HCT116 (cell line): Measurements from ENCODE around the gene ENKD1. TPM values are rescaled to one million over a fixed set of nuclear protein-coding genes. Genes with fewer than 3 reads are reported as not detected.

Source experiments
- ATAC-seq: fragments of 200-7000 bp; cut with Tn5 transposase; 2 replicates; pipeline ENCODE4 v1.9.1; 2020; ENCODE audit warnings: mild to moderate bottlenecking, moderate library complexity
- BruUV-seq: library from RNA; stranded (reverse); fragments of 400-500 nt; replicated peaks from 2 replicates; lab custom pipeline; 2021; lab: Mats Ljungman, UMichigan
- CTCF ChIA-PET: fragments of 300-600 bp; sonication (Branson Sonifier 250); formaldehyde crosslinking; loops from one replicate; lab custom pipeline; 2021; ENCODE audit warnings: antibody characterized with exemption; lab: Charles Lee
- POLR2A ChIA-PET: fragments of 300-600, 350-600 bp; sonication (Branson Sonifier 250); formaldehyde crosslinking; loops from one replicate; lab custom pipeline; 2021; ENCODE audit warnings: antibody characterized with exemption; lab: Charles Lee
- RAD21 ChIA-PET, 2 experiments: fragments of 300-600 bp; sonication (Branson Sonifier 250); formaldehyde crosslinking; loops; one replicate each; lab custom pipeline; 2023; ENCODE audit warnings: low total read pairs in 2 of 2; ENCODE audit not compliant: uncharacterized antibody in 2 of 2, unreplicated experiment in 2 of 2, low non-redundant PET in 1 of 2; lab: Charles Lee
- DNase-seq: peaks from one replicate; pipeline ENCODE4 v3.0.0-alpha.2; 2010; ENCODE audit warnings: low read depth, low spot score
- H2AFZ ChIP-seq: fragments of 200-600 bp; shearing (Covaris generic), sonication (generic); 2 replicates; pipeline ENCODE4 v1.6.1; 2017; ENCODE audit warnings: low read depth, mixed run types, mixed read lengths, antibody characterized with exemption, low read length; ENCODE audit not compliant: poor library complexity, severe bottlenecking
- H3K27ac ChIP-seq: 2 replicates; pipeline ENCODE4 v1.5.1; 2012; ENCODE audit warnings: low read depth, low read length
- H3K27me3 ChIP-seq: fragments of 200-600 bp; sonication (generic); 2 replicates; pipeline ENCODE4 v1.6.1; 2016; ENCODE audit warnings: mixed run types, low read length, mixed read lengths; ENCODE audit not compliant: insufficient read depth
- H3K36me3 ChIP-seq, 2 experiments: fragments of 200-500 bp in 1 of 2; fragments of 200-600 bp in 1 of 2; sonication (Bioruptor generic) in 1 of 2; sonication (generic) in 1 of 2; 2 replicates each; pipeline versions ENCODE4 v1.5.1 to v1.6.1; 2014 to 2016; ENCODE audit warnings: low read length in 2 of 2, inconsistent platforms in 1 of 2, mixed read lengths in 1 of 2, mixed run types in 1 of 2; ENCODE audit not compliant: insufficient read depth in 2 of 2, control insufficient read depth in 1 of 2
- H3K4me1 ChIP-seq, 2 experiments: fragments of 200-600 bp in 1 of 2; sonication (generic) in 1 of 2; 2 replicates each; pipeline versions ENCODE4 v1.5.1 to v1.6.1; 2012 to 2017; ENCODE audit warnings: low read length in 2 of 2, inconsistent platforms in 1 of 2, mild to moderate bottlenecking in 1 of 2, mixed read lengths in 1 of 2, mixed run types in 1 of 2, moderate library complexity in 1 of 2; ENCODE audit not compliant: insufficient read depth in 2 of 2, control insufficient read depth in 1 of 2
- H3K4me2 ChIP-seq: fragments of 200-600 bp; sonication (generic); 2 replicates; pipeline ENCODE4 v1.6.1; 2017; ENCODE audit warnings: mixed run types, low read length, mixed read lengths
- H3K4me3 ChIP-seq, 2 experiments: fragments of 200-600 bp in 1 of 2; sonication (generic) in 1 of 2; replicated peaks in 1 of 2; 2 replicates each; pipeline ENCODE4 v1.5.1; 2011 to 2016; ENCODE audit warnings: low read length in 2 of 2, control low read depth in 1 of 2, low read depth in 1 of 2, mild to moderate bottlenecking in 1 of 2, mixed read lengths in 1 of 2, mixed run types in 1 of 2
- H3K79me2 ChIP-seq: fragments of 200-600 bp; sonication (generic); 2 replicates; pipeline ENCODE4 v1.6.1; 2017; ENCODE audit warnings: mild to moderate bottlenecking, mixed run types, low read length, moderate library complexity, mixed read lengths; ENCODE audit not compliant: insufficient read depth
- H3K9ac ChIP-seq: fragments of 200-600 bp; sonication (generic); 2 replicates; pipeline ENCODE4 v1.6.1; 2016; ENCODE audit warnings: low read length, mixed read lengths
- H3K9me2 ChIP-seq: fragments of 200-600 bp; sonication (generic), shearing (Covaris generic); 2 replicates; pipeline ENCODE4 v1.6.1; 2017; ENCODE audit warnings: mixed run types, mild to moderate bottlenecking, moderate library complexity; ENCODE audit not compliant: insufficient read depth
- H3K9me3 ChIP-seq, 2 experiments: fragments of 200-500 bp in 1 of 2; fragments of 200-600 bp in 1 of 2; sonication (Bioruptor generic) in 1 of 2; sonication (generic) in 1 of 2; 2 replicates each; pipeline ENCODE4 v1.6.1; 2014 to 2017; ENCODE audit warnings: low read length in 2 of 2, mixed read lengths in 2 of 2, inconsistent platforms in 1 of 2, low read depth in 1 of 2, mild to moderate bottlenecking in 1 of 2, mixed run types in 1 of 2, moderate library complexity in 1 of 2; ENCODE audit not compliant: control insufficient read depth in 1 of 2, insufficient read depth in 1 of 2
- H4K20me1 ChIP-seq: fragments of 200-600 bp; sonication (generic), shearing (Covaris generic); 2 replicates; pipeline ENCODE4 v1.6.1; 2017; ENCODE audit warnings: mixed run types, mild to moderate bottlenecking, moderate library complexity; ENCODE audit not compliant: insufficient read depth
- CBX3 ChIP-seq: IDR thresholded peaks from 2 replicates; pipeline ENCODE4 v1.6.1; 2012; ENCODE audit warnings: low read depth
- CTCF ChIP-seq, 3 experiments: fragments of 200-600 bp in 1 of 3; sonication (generic) in 1 of 3; IDR thresholded peaks in 2 of 3; conservative IDR thresholded peaks in 1 of 3; 2 replicates each; pipeline ENCODE4 v1.5.1; 2012 to 2017; ENCODE audit warnings: low read depth in 2 of 3, low read length in 2 of 3, antibody characterized with exemption in 1 of 3, borderline replicate concordance in 1 of 3, control low read depth in 1 of 3, mild to moderate bottlenecking in 1 of 3, mixed read lengths in 1 of 3, mixed run types in 1 of 3, moderate library complexity in 1 of 3; ENCODE audit not compliant: insufficient read depth in 1 of 3
- ELF1 ChIP-seq: IDR thresholded peaks from 2 replicates; pipeline ENCODE4 v1.6.1; 2012; ENCODE audit warnings: low read depth, borderline replicate concordance
- EZH2phosphoT487 ChIP-seq: fragments of 200-600 bp; IDR thresholded peaks from 2 replicates; pipeline ENCODE4 v1.6.1; 2018; ENCODE audit warnings: antibody characterized with exemption, borderline replicate concordance
- JUND ChIP-seq: IDR thresholded peaks from 2 replicates; pipeline ENCODE4 v1.6.1; 2012
- POLR2A ChIP-seq: IDR thresholded peaks from 2 replicates; pipeline ENCODE4 v1.7.0; 2011; ENCODE audit warnings: borderline replicate concordance; ENCODE audit not compliant: insufficient read depth, insufficient read length; ENCODE audit errors: extremely low read depth
- POLR2AphosphoS5 ChIP-seq: IDR thresholded peaks from 2 replicates; pipeline ENCODE4 v1.6.1; 2011; ENCODE audit warnings: mild to moderate bottlenecking, low read depth, low read length, moderate library complexity
- RAD21 ChIP-seq: IDR thresholded peaks from 2 replicates; pipeline ENCODE4 v1.6.1; 2012; ENCODE audit warnings: low read depth, mild to moderate bottlenecking
- REST ChIP-seq: IDR thresholded peaks from 2 replicates; pipeline ENCODE4 v1.6.1; 2012; ENCODE audit warnings: low read depth
- SP1 ChIP-seq: IDR thresholded peaks from 2 replicates; pipeline ENCODE4 v1.6.1; 2012; ENCODE audit warnings: low read depth
- SRF ChIP-seq: IDR thresholded peaks from 2 replicates; pipeline ENCODE4 v1.6.1; 2012; ENCODE audit warnings: low read depth
- ZFX ChIP-seq: fragments of 450-650 bp; IDR thresholded peaks from 2 replicates; pipeline ENCODE4 v1.6.1; 2017
- ZNF274 ChIP-seq: fragments of 200-500 bp; sonication (Bioruptor generic); IDR thresholded peaks from 2 replicates; pipeline ENCODE4 v1.6.1; 2014; ENCODE audit warnings: mild to moderate bottlenecking, low read depth, low read length, inconsistent platforms
- intact Hi-C: fragments of 100-400 bp; cut with micrococcal nuclease; formaldehyde crosslinking; loops from 2 replicates; pipeline ENCODE4 v1.10.0; 2022
- total RNA-seq: library from RNA; stranded (reverse); gene quantifications from one replicate; pipeline ENCODE4 v1.2.1, GENCODE V29; 2021; ENCODE audit not compliant: unreplicated experiment

Gene ENKD1
- total RNA-seq, 1 experiment from 2014 or later, result 16.8 TPM

DNA sequence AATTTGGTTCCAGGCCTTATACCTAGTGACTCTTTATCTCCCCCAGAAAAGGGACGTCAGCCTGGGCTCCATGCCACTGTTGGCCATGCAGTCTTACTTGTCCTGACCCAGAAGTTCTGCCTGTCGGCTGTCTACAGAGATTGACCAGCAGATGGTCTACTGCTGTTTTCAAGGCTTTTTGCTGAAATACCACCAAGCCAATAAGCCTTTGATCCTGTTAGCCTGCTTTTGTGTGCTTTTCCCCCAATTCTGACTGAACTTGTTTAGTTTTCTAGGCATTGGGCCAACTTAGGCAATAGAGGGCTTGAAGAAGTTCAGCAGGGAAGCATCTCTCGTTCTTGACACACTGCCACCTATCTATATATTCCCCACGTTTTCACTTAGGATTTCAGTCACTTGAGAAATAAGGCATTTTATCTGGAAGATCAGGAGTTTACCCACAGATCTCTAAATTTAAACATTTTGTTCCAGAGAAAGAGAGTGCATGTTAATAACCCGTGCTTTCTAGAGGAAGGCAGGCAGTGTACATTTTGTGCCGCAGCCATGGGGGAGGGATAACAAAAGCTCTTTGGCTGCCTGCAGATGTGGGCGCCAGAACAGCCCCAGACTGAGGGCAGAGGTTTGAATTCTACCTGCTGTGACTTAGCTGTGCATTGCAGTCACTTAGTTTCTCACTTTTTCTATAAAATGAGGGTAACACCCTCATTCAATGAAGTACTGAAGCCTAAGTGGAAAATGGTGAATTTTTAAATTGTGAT is 34.0 kb downstream of the ENKD1 start:
- intact Hi-C loops, result no loop called here

More for the DNA sequence above, 34.0 kb downstream of the ENKD1 start:
- peaks cover 14% of the 10 kb centered on the region; the same call in 1 of the 2 replicates for H3K79me2 ChIP-seq
- ChIA-PET POLR2A (no interaction called here), RAD21 (no interaction called here), CTCF (no interaction called here)
- H3K4me3 ChIP-seq, result no peak overlapping the region
- peaks cover 6% of the 10 kb centered on the region; the same call in 1 of the 2 replicates for H4K20me1 ChIP-seq
- no TSS peak for BruUV-seq
- TF ChIP-seq ZFX, result no peak
- no peak for TF ChIP-seq RAD21
- TF ChIP-seq SP1, result no peak
- no peak for TF ChIP-seq REST
- TF ChIP-seq EZH2phosphoT487, result no peak
- no peak for TF ChIP-seq JUND
- TF ChIP-seq ZNF274, result no peak
- TF ChIP-seq CBX3, result no peak
- TF ChIP-seq CTCF (IDR thresholded peaks at IDR 0.05 in 2 of 3, conservative IDR thresholded peaks at IDR 0.05 in 1 of 3; ENCODE audit: borderline replicate concordance in 1 of 3, insufficient read depth in 1 of 3, low read depth in 2 of 3, low read length in 2 of 3), result no peak
- TF ChIP-seq SRF, result no peak
- no peak for TF ChIP-seq POLR2AphosphoS5
- no peak for TF ChIP-seq ELF1
- TF ChIP-seq POLR2A, result no peak
- ATAC-seq (no peak), DNase-seq (no peak)
- no peak overlapping the region for H3K4me2 ChIP-seq
- no peaks in the 10 kb centered on the region for H3K4me1 ChIP-seq
- H3K9me2 ChIP-seq, result no peaks in the 10 kb centered on the region
- H3K9ac ChIP-seq, result no peak overlapping the region
- H2AFZ ChIP-seq, result no peak overlapping the region
- H3K36me3 ChIP-seq, result peaks cover 35 to 42% of the 10 kb centered on the region in 2 experiments; a peak in 3 of 4 replicates
- H3K9me3 ChIP-seq, result no peaks in the 10 kb centered on the region
- no peaks in the 10 kb centered on the region for H3K27me3 ChIP-seq
- H3K27ac ChIP-seq, result no peak overlapping the region
